Hepatocyte (in vitro differentiated cells): Measurements from ENCODE around the gene APOH. TPM values are rescaled to one million over a fixed set of nuclear protein-coding genes. Genes with fewer than 3 reads are reported as not detected.

ENCODE experiments used
- DNase-seq: peaks from one replicate; pipeline ENCODE4 v3.0.0-alpha.2; 2016; ENCODE audit warnings: low spot score
- H2AFZ ChIP-seq: fragments of 200-600 bp; sonication (generic); 2 replicates; pipeline ENCODE4 v1.6.0; 2016; ENCODE audit warnings: antibody characterized with exemption, mild to moderate bottlenecking
- H3K27ac ChIP-seq: fragments of 200-600 bp; sonication (generic); 2 replicates; pipeline ENCODE4 v1.5.1; 2016; ENCODE audit warnings: mild to moderate bottlenecking
- H3K27me3 ChIP-seq: fragments of 200-600 bp; sonication (generic); 2 replicates; pipeline ENCODE4 v1.6.1; 2016
- H3K36me3 ChIP-seq: fragments of 200-600 bp; sonication (generic); replicated peaks from 2 replicates; pipeline ENCODE4 v1.5.1; 2016; ENCODE audit warnings: low read depth; ENCODE audit not compliant: insufficient read depth
- H3K4me1 ChIP-seq: fragments of 200-600 bp; sonication (generic); 2 replicates; pipeline ENCODE4 v1.5.1; 2016; ENCODE audit warnings: mild to moderate bottlenecking, moderate library complexity; ENCODE audit not compliant: insufficient read depth
- H3K4me2 ChIP-seq: fragments of 200-600 bp; sonication (generic); 2 replicates; pipeline ENCODE4 v1.6.0; 2016
- H3K4me3 ChIP-seq: fragments of 200-600 bp; sonication (generic); 2 replicates; pipeline ENCODE4 v1.5.1; 2016; ENCODE audit warnings: mild to moderate bottlenecking
- H3K79me2 ChIP-seq: fragments of 200-600 bp; sonication (generic); 2 replicates; pipeline ENCODE4 v1.6.0; 2017; ENCODE audit warnings: mild to moderate bottlenecking
- H3K9me2 ChIP-seq: fragments of 200-600 bp; sonication (generic); replicated peaks from 2 replicates; pipeline ENCODE4 v1.6.0; 2017; ENCODE audit warnings: mild to moderate bottlenecking; ENCODE audit not compliant: insufficient read depth
- H3K9me3 ChIP-seq: fragments of 200-600 bp; sonication (generic); 2 replicates; pipeline ENCODE4 v1.5.1; 2016; ENCODE audit warnings: low read depth, mild to moderate bottlenecking
- H4K20me1 ChIP-seq: fragments of 200-600 bp; sonication (generic); 2 replicates; pipeline ENCODE4 v1.6.0; 2016; ENCODE audit warnings: mild to moderate bottlenecking; ENCODE audit not compliant: insufficient read depth, poor library complexity, severe bottlenecking
- EZH2 ChIP-seq: fragments of 200-600 bp; sonication (generic); IDR thresholded peaks from 2 replicates; pipeline ENCODE4 v1.6.1; 2016; ENCODE audit warnings: antibody characterized with exemption, mild to moderate bottlenecking, borderline replicate concordance
- EZH2phosphoT487 ChIP-seq: fragments of 200-600 bp; sonication (generic); IDR thresholded peaks from one replicate; pipeline ENCODE4 v1.6.1; 2018; ENCODE audit warnings: antibody characterized with exemption, mild to moderate bottlenecking, low read depth, moderate library complexity; ENCODE audit not compliant: unreplicated experiment, severe bottlenecking
- WGBS: methylation state at CpG from one replicate; pipeline ENCODE4 v1.1.6; 2016; ENCODE audit warnings: low lambda C conversion rate; ENCODE audit errors: missing lambda C conversion rate; 5-methylcytosine and 5-hydroxymethylcytosine counted together
- polyA plus RNA-seq: library from polyadenylated mRNA; unstranded; fragments of >200 nt; fragmentation: Nextera tagmentation; extraction: Ambion mirVana; gene quantifications from 2 replicates; pipeline ENCODE4 v1.2.1, GENCODE V29; 2016
- total RNA-seq: library from RNA; depleted of rRNA; stranded (reverse); fragments of >200 nt; gene quantifications from 2 replicates; pipeline ENCODE4 v1.2.3, GENCODE V29; 2014
- TF ChIP-seq, protein P1 (sequence below): fragments of 200-600 bp; sonication (generic); IDR thresholded peaks from 2 replicates; pipeline ENCODE4 v1.5.1; 2016; ENCODE audit warnings: antibody characterized with exemption, mild to moderate bottlenecking; ENCODE audit not compliant: poor library complexity

The APOH gene
- total and polyA plus RNA-seq, 2 experiments from 2014 or later, result 374 to 449 TPM

DNA sequence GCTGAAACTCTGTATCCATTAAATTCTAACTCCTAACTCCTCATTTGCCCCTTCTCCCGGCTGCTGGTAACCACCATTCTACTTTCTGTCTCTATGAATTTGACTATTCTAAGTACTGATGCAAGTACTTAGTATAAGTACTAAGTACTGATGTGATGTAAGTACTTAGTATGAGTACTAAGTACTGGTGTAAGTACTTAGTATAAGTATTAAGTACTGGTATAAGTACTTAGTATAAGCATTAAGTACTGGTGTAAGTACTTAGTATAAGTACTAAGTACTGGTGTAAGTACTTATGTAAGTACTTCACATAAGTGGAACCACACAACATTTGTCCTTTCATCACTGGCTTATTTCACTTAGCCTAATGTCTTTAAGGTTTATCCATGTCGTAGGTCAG, 40.9 kb upstream of the APOH start:
- no peak for TF ChIP-seq EZH2
- TF ChIP-seq EZH2phosphoT487, result no peak
- TF ChIP-seq, protein P1, sequence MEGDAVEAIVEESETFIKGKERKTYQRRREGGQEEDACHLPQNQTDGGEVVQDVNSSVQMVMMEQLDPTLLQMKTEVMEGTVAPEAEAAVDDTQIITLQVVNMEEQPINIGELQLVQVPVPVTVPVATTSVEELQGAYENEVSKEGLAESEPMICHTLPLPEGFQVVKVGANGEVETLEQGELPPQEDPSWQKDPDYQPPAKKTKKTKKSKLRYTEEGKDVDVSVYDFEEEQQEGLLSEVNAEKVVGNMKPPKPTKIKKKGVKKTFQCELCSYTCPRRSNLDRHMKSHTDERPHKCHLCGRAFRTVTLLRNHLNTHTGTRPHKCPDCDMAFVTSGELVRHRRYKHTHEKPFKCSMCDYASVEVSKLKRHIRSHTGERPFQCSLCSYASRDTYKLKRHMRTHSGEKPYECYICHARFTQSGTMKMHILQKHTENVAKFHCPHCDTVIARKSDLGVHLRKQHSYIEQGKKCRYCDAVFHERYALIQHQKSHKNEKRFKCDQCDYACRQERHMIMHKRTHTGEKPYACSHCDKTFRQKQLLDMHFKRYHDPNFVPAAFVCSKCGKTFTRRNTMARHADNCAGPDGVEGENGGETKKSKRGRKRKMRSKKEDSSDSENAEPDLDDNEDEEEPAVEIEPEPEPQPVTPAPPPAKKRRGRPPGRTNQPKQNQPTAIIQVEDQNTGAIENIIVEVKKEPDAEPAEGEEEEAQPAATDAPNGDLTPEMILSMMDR, result no peak
- Histone ChIP-seq H2AFZ (no peak overlapping the region), H3K4me2 (no peak overlapping the region), H3K9me2 (no peaks in the 10 kb centered on the region), H3K27me3 (no peaks in the 10 kb centered on the region), H4K20me1 (no peaks in the 10 kb centered on the region), H3K36me3 (no peaks in the 10 kb centered on the region), H3K27ac (no peak overlapping the region), H3K4me3 (no peak overlapping the region), H3K79me2 (no peaks in the 10 kb centered on the region), H3K9me3 (no peaks in the 10 kb centered on the region), H3K4me1 (no peaks in the 10 kb centered on the region)
- no peak for DNase-seq
- WGBS, result 83% methylated on average over 2 of the region's 2 CpGs

DNA sequence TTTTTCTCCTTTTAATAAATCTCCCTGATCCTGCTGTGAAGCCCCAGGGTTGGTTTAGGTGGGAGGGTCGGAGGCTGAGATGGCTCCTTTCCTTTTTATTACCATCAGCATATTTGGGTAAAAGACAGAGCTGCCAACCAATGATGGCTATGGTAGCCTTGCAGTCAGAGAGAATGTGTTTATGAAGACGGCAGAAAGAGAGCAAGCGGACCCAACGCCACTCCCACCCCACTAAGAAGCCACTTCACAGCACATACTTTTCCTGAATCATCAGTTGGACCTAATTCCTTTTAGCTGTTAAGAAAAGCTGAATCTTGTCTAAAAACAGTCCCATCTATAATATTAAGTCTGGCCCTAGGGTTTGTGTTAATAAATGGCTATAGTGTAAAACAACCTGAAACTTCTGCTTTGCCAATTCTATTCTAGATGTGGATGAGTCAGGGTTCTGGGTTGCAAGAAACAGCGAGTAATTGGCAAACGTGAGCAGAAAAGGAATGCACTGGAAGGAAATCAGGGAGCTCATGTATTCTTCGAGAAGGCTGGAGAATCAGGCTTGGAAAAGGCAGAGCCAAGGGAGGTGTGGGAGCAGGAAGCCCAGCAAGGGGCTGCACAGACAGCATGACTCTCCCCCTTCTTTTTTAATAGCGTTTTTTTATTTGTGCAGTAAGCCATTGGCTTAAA, 39.2 kb upstream of the APOH start:
- H3K79me2 ChIP-seq, result no peaks in the 10 kb centered on the region
- no peak for DNase-seq
- no peaks in the 10 kb centered on the region for H3K36me3 ChIP-seq
- TF ChIP-seq EZH2 (no peak), EZH2phosphoT487 (no peak)
- TF ChIP-seq, protein P1, result no peak
- H3K4me1 ChIP-seq, result no peaks in the 10 kb centered on the region
- no peak overlapping the region for H2AFZ ChIP-seq
- no peak overlapping the region for H3K27ac ChIP-seq
- H3K4me2 ChIP-seq, result no peak overlapping the region
- H3K27me3 ChIP-seq, result no peaks in the 10 kb centered on the region
- no peaks in the 10 kb centered on the region for H3K9me2 ChIP-seq
- 81% methylated on average over 8 of the region's 8 CpGs for WGBS
- H3K4me3 ChIP-seq, result no peak overlapping the region
- no peaks in the 10 kb centered on the region for H3K9me3 ChIP-seq
- no peaks in the 10 kb centered on the region for H4K20me1 ChIP-seq

DNA sequence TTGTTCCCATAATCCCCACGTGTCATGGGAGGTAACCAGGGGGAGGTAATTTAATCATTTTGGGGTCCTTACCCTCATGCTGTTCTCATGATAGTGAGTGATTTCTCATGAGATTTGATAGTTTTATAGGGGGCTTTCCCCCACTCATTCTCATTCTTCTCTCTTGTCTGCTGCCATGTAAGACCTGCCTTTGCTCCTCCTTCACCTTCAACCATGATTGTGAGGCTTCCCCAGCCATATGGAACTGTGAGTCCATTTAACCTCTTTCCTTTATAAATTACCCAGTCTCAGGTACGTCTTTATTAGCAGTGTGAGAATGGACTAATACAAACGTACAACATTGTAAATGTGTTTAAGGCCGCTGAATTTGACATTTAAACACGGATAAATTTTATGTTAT, 35.5 kb upstream of the APOH start:
- H3K27me3 ChIP-seq, result no peaks in the 10 kb centered on the region
- H3K9me3 ChIP-seq, result no peaks in the 10 kb centered on the region
- 95% methylated on average over 5 of the region's 5 CpGs for WGBS
- TF ChIP-seq, protein P1, result no peak
- TF ChIP-seq EZH2phosphoT487 (no peak), EZH2 (no peak)
- H3K27ac ChIP-seq, result no peak overlapping the region
- H4K20me1 ChIP-seq, result no peaks in the 10 kb centered on the region
- no peaks in the 10 kb centered on the region for H3K9me2 ChIP-seq
- H3K79me2 ChIP-seq, result no peaks in the 10 kb centered on the region
- no peaks in the 10 kb centered on the region for H3K36me3 ChIP-seq
- no peak overlapping the region for H3K4me3 ChIP-seq
- H2AFZ ChIP-seq, result no peak overlapping the region
- H3K4me2 ChIP-seq, result no peak overlapping the region
- DNase-seq, result no peak
- H3K4me1 ChIP-seq, result no peaks in the 10 kb centered on the region

DNA sequence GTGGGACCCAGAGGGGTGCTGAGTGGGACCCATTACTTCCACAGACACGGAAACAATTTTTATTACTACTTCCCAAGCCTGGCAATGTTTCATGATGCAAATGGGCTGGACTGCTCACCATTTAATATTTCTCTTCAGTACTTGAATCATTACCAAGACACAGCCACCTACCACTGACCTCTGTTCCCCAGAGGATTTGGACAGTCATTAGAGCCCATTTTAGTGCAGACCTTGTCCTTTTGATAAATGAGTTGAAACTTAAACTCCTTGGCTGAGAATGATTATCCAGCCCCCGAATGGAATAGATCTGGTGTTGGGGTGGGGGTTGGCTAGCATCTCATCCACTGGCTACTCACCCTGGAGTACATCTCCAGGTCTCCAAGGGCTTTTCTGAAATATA, 33.6 kb upstream of the APOH start:
- no peak overlapping the region for H2AFZ ChIP-seq
- H3K9me3 ChIP-seq, result no peaks in the 10 kb centered on the region
- 83% methylated on average over 2 of the region's 2 CpGs for WGBS
- H3K4me3 ChIP-seq, result no peak overlapping the region
- H3K9me2 ChIP-seq, result no peaks in the 10 kb centered on the region
- H3K27me3 ChIP-seq, result no peaks in the 10 kb centered on the region
- no peaks in the 10 kb centered on the region for H3K79me2 ChIP-seq
- TF ChIP-seq EZH2 (no peak), EZH2phosphoT487 (no peak)
- TF ChIP-seq, protein P1, result no peak
- H3K36me3 ChIP-seq, result no peaks in the 10 kb centered on the region
- no peaks in the 10 kb centered on the region for H4K20me1 ChIP-seq
- no peak overlapping the region for H3K4me2 ChIP-seq
- no peak overlapping the region for H3K27ac ChIP-seq
- no peaks in the 10 kb centered on the region for H3K4me1 ChIP-seq
- DNase-seq, result no peak
